Nephron progenitor cell (in vitro differentiated cells): Measurements from ENCODE around the gene CD79B.

Source experiments
- DNase-seq: peaks from one replicate; pipeline ENCODE4 v3.0.0; 2021
- H3K27ac Mint-ChIP-seq: 2 replicates; pipeline ENCODE4 v1.8.0; 2021; ENCODE audit warnings: mild to moderate bottlenecking, moderate library complexity, mixed read lengths
- H3K27me3 Mint-ChIP-seq: 2 replicates; pipeline ENCODE4 v1.8.0; 2021; ENCODE audit warnings: mild to moderate bottlenecking, low read depth, mixed read lengths; ENCODE audit not compliant: poor library complexity
- H3K36me3 Mint-ChIP-seq: 2 replicates; pipeline ENCODE4 v1.8.0; 2021; ENCODE audit warnings: low read depth, mixed read lengths
- H3K4me1 Mint-ChIP-seq: 2 replicates; pipeline ENCODE4 v1.8.0; 2021; ENCODE audit warnings: mixed read lengths
- H3K4me3 Mint-ChIP-seq: 2 replicates; pipeline ENCODE4 v1.8.0; 2021; ENCODE audit warnings: mild to moderate bottlenecking, moderate library complexity, mixed read lengths
- H3K9me3 Mint-ChIP-seq: 2 replicates; pipeline ENCODE4 v1.8.0; 2021; ENCODE audit warnings: mild to moderate bottlenecking, moderate library complexity, mixed read lengths
- TF ChIP-seq, protein P1 (sequence below): fragments of 200-600 bp; sonication (generic); IDR thresholded peaks from 2 replicates; pipeline ENCODE4 v1.5.0; 2021; ENCODE audit warnings: antibody characterized with exemption

The CD79B gene

GRCh38 chr17:63880706-63881105, 51.4 kb downstream of the CD79B start:
- H3K9me3 Mint-ChIP-seq = no peaks in the 10 kb centered on the region
- TF ChIP-seq, protein P1, sequence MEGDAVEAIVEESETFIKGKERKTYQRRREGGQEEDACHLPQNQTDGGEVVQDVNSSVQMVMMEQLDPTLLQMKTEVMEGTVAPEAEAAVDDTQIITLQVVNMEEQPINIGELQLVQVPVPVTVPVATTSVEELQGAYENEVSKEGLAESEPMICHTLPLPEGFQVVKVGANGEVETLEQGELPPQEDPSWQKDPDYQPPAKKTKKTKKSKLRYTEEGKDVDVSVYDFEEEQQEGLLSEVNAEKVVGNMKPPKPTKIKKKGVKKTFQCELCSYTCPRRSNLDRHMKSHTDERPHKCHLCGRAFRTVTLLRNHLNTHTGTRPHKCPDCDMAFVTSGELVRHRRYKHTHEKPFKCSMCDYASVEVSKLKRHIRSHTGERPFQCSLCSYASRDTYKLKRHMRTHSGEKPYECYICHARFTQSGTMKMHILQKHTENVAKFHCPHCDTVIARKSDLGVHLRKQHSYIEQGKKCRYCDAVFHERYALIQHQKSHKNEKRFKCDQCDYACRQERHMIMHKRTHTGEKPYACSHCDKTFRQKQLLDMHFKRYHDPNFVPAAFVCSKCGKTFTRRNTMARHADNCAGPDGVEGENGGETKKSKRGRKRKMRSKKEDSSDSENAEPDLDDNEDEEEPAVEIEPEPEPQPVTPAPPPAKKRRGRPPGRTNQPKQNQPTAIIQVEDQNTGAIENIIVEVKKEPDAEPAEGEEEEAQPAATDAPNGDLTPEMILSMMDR = no peak
- peaks cover 5% of the 10 kb centered on the region for H3K4me1 Mint-ChIP-seq

More at GRCh38 chr17:63880706-63881105, 51.4 kb downstream of the CD79B start:
- Mint-ChIP-seq H3K4me3 (no peak overlapping the region), H3K36me3 (no peaks in the 10 kb centered on the region), H3K27me3 (peaks cover 52% of the 10 kb centered on the region), H3K27ac (no peak overlapping the region)
- no peak for DNase-seq
